H1 (cell line): ENCODE data around the gene LYRM4. TPM values are rescaled to one million over a fixed set of nuclear protein-coding genes. Genes with fewer than 3 reads are reported as not detected.

Source experiments
- CTCF ChIA-PET: fragments of 300-600 bp; sonication (Branson Sonifier 250); formaldehyde crosslinking; loops from one replicate; lab custom pipeline; 2021; ENCODE audit not compliant: partially characterized antibody; lab: Charles Lee
- POLR2A ChIA-PET: fragments of 300-600 bp; sonication (Branson Sonifier 250); formaldehyde crosslinking; loops from one replicate; lab custom pipeline; 2021; ENCODE audit warnings: inconsistent platforms; ENCODE audit not compliant: partially characterized antibody; lab: Charles Lee
- DNase-seq, 2 experiments: peaks; one replicate each; pipeline versions ENCODE4 v3.0.0 to v3.0.0-alpha.2; 2010 to 2022; ENCODE audit warnings: low spot score in 2 of 2, low read depth in 1 of 2, mixed read lengths in 1 of 2
- FAIRE-seq: peaks from 2 replicates; lab custom pipeline; 2011; peaks lifted over from hg19 to GRCh38; lab: Jason Lieb, UNC
- H2AFZ ChIP-seq: 2 replicates; pipeline ENCODE4 v1.8.1; 2012; ENCODE audit warnings: low read length, inconsistent platforms
- H2AK5ac ChIP-seq: 2 replicates; pipeline ENCODE4 v1.6.1; 2013; ENCODE audit warnings: low read depth, low read length
- H2BK120ac ChIP-seq: replicated peaks from 2 replicates; pipeline ENCODE3; 2013; ENCODE audit warnings: low read depth, low read length, inconsistent platforms
- H2BK12ac ChIP-seq: 2 replicates; pipeline ENCODE4 v1.6.1; 2013; ENCODE audit warnings: low read depth, low read length
- H2BK15ac ChIP-seq: 2 replicates; pipeline ENCODE4 v1.6.1; 2013; ENCODE audit warnings: low read length
- H2BK20ac ChIP-seq: 2 replicates; pipeline ENCODE4 v1.6.1; 2013; ENCODE audit warnings: low read length
- H2BK5ac ChIP-seq: 2 replicates; pipeline ENCODE4 v1.6.1; 2013; ENCODE audit warnings: low read depth, low read length
- H3K14ac ChIP-seq: 2 replicates; pipeline ENCODE4 v1.6.1; 2013; ENCODE audit warnings: inconsistent platforms; ENCODE audit not compliant: insufficient read length
- H3K18ac ChIP-seq: 2 replicates; pipeline ENCODE4 v1.6.1; 2013; ENCODE audit warnings: low read length; ENCODE audit errors: extremely low read depth
- H3K23ac ChIP-seq: 2 replicates; pipeline ENCODE4 v1.6.1; 2013; ENCODE audit warnings: inconsistent platforms; ENCODE audit not compliant: insufficient read length
- H3K23me2 ChIP-seq: 2 replicates; pipeline ENCODE4 v1.6.1; 2013; ENCODE audit warnings: low read depth, low read length
- H3K27ac ChIP-seq: 2 replicates; pipeline ENCODE4 v1.6.1; 2011; ENCODE audit warnings: low read depth, low read length, inconsistent platforms
- H3K27me3 ChIP-seq, 4 experiments: replicated peaks in 1 of 4; 1 replicate in 1 of 4; 2 replicates in 3 of 4; pipeline versions ENCODE4 v1.6.1 to v1.8.1; 2011 to 2013; ENCODE audit warnings: low read length in 3 of 4, mild to moderate bottlenecking in 3 of 4, inconsistent platforms in 2 of 4, mixed read lengths in 2 of 4, moderate library complexity in 1 of 4; ENCODE audit not compliant: control insufficient read depth in 3 of 4, insufficient read depth in 3 of 4; ENCODE audit errors: extremely low read depth in 1 of 4
- H3K36me3 ChIP-seq, 4 experiments: 2 replicates each; pipeline versions ENCODE4 v1.6.1 to v1.8.1; 2011 to 2013; ENCODE audit warnings: mild to moderate bottlenecking in 4 of 4, low read length in 3 of 4, moderate library complexity in 2 of 4, control low read depth in 1 of 4, inconsistent platforms in 1 of 4; ENCODE audit not compliant: insufficient read depth in 4 of 4, control insufficient read depth in 2 of 4
- H3K4ac ChIP-seq: replicated peaks from 2 replicates; pipeline ENCODE3; 2013; ENCODE audit warnings: low read length, low read depth, mixed read lengths, inconsistent platforms; ENCODE audit not compliant: insufficient read length
- H3K4me1 ChIP-seq, 4 experiments: replicated peaks in 1 of 4; 1 replicate in 1 of 4; 2 replicates in 3 of 4; pipeline versions ENCODE4 v1.6.1 to v1.8.1; 2011 to 2013; ENCODE audit warnings: low read length in 3 of 4, inconsistent platforms in 2 of 4, mixed read lengths in 1 of 4; ENCODE audit not compliant: insufficient read depth in 4 of 4, control insufficient read depth in 3 of 4
- H3K4me2 ChIP-seq, 2 experiments: 2 replicates each; pipeline versions ENCODE4 v1.6.1 to v1.8.1; 2011 to 2013; ENCODE audit warnings: low read depth in 2 of 2, low read length in 2 of 2, control low read depth in 1 of 2, inconsistent platforms in 1 of 2, mild to moderate bottlenecking in 1 of 2; ENCODE audit not compliant: insufficient read depth in 1 of 2
- H3K4me3 ChIP-seq, 4 experiments: fragments of 200-600, 300-600 bp in 1 of 4; sonication (generic), shearing (Covaris generic), sonication (Bioruptor Twin) in 1 of 4; 2 replicates each; pipeline versions ENCODE4 v1.5.1 to v1.8.1; 2011 to 2016; ENCODE audit warnings: low read length in 4 of 4, low read depth in 3 of 4, control low read depth in 2 of 4, inconsistent platforms in 2 of 4, mild to moderate bottlenecking in 2 of 4, mixed read lengths in 1 of 4, moderate library complexity in 1 of 4; ENCODE audit not compliant: insufficient read depth in 2 of 4; ENCODE audit errors: extremely low read depth in 1 of 4
- H3K56ac ChIP-seq: replicated peaks from 2 replicates; pipeline ENCODE3; 2013; ENCODE audit warnings: low read depth, mild to moderate bottlenecking, mixed read lengths, low read length, inconsistent platforms; ENCODE audit not compliant: insufficient read length
- H3K79me1 ChIP-seq: 2 replicates; pipeline ENCODE4 v1.6.1; 2013; ENCODE audit warnings: low read depth, low read length, control low read depth
- H3K79me2 ChIP-seq, 2 experiments: 2 replicates each; pipeline versions ENCODE4 v1.6.1 to v1.8.1; 2012 to 2013; ENCODE audit warnings: low read length in 2 of 2, mild to moderate bottlenecking in 2 of 2, inconsistent platforms in 1 of 2; ENCODE audit not compliant: insufficient read depth in 2 of 2, control insufficient read depth in 1 of 2
- H3K9ac ChIP-seq, 4 experiments: replicated peaks in 1 of 4; 1 replicate in 1 of 4; 2 replicates in 3 of 4; pipeline versions ENCODE4 v1.6.1 to v1.8.1; 2011 to 2013; ENCODE audit warnings: low read depth in 3 of 4, low read length in 3 of 4, control low read depth in 2 of 4, mild to moderate bottlenecking in 2 of 4, moderate library complexity in 2 of 4, inconsistent platforms in 1 of 4; ENCODE audit errors: extremely low read depth in 1 of 4
- H3K9me3 ChIP-seq, 2 experiments: 2 replicates each; pipeline versions ENCODE4 v1.6.1 to v1.8.1; 2012 to 2013; ENCODE audit warnings: mild to moderate bottlenecking in 2 of 2, moderate library complexity in 2 of 2, control low read depth in 1 of 2, inconsistent platforms in 1 of 2, low read depth in 1 of 2, low read length in 1 of 2, mixed read lengths in 1 of 2; ENCODE audit not compliant: insufficient read depth in 2 of 2
- H4K20me1 ChIP-seq, 2 experiments: replicated peaks in 1 of 2; 2 replicates each; pipeline versions ENCODE3 to v1.8.1; 2011 to 2013; ENCODE audit warnings: inconsistent platforms in 2 of 2, low read length in 2 of 2, mild to moderate bottlenecking in 1 of 2; ENCODE audit not compliant: insufficient read depth in 2 of 2, control insufficient read depth in 1 of 2
- H4K5ac ChIP-seq: 2 replicates; pipeline ENCODE4 v1.6.1; 2013; ENCODE audit warnings: low read length, low read depth, mixed read lengths, inconsistent platforms; ENCODE audit not compliant: insufficient read length
- H4K8ac ChIP-seq: 2 replicates; pipeline ENCODE4 v1.8.0; 2013; ENCODE audit warnings: mild to moderate bottlenecking, moderate library complexity, low read length, inconsistent platforms; ENCODE audit not compliant: insufficient read depth; ENCODE audit errors: extremely low read depth
- H4K91ac ChIP-seq: replicated peaks from 2 replicates; pipeline ENCODE3; 2013; ENCODE audit warnings: low read length, mixed read lengths, inconsistent platforms; ENCODE audit not compliant: insufficient read length
- ASH2L ChIP-seq: fragments of 200-600, 300-600 bp; sonication (generic); IDR thresholded peaks from one replicate; pipeline ENCODE4 v1.7.1; 2017; ENCODE audit warnings: low read length
- BCL11A ChIP-seq, 2 experiments: IDR thresholded peaks; one replicate each; pipeline ENCODE4 v1.6.1; 2011; ENCODE audit warnings: low read depth in 2 of 2, low read length in 2 of 2, mild to moderate bottlenecking in 2 of 2
- BRCA1 ChIP-seq: IDR thresholded peaks from 2 replicates; pipeline ENCODE4 v1.6.1; 2012; ENCODE audit warnings: low read depth, low read length, improper control_type of control experiment
- EGR1 ChIP-seq: IDR thresholded peaks from 2 replicates; pipeline ENCODE4 v1.6.1; 2011; ENCODE audit warnings: low read depth, low read length, borderline replicate concordance
- POU5F1 ChIP-seq: IDR thresholded peaks from 2 replicates; pipeline ENCODE4 v1.6.1; 2011; ENCODE audit warnings: low read depth, mild to moderate bottlenecking, low read length, moderate library complexity
- RNF2 ChIP-seq: fragments of 200-900, 300-1000 bp; sonication (generic); IDR thresholded peaks from 2 replicates; pipeline ENCODE4 v1.7.1; 2016; ENCODE audit warnings: borderline replicate concordance, low read depth, mild to moderate bottlenecking, antibody characterized with exemption, low read length; ENCODE audit not compliant: poor library complexity, severe bottlenecking; ENCODE audit errors: missing control alignments
- TBP ChIP-seq: IDR thresholded peaks from 2 replicates; pipeline ENCODE4 v1.6.1; 2011; ENCODE audit warnings: low read depth, low read length, improper control_type of control experiment
- TCF12 ChIP-seq: IDR thresholded peaks from 2 replicates; pipeline ENCODE4 v1.6.1; 2011; ENCODE audit warnings: low read depth, mild to moderate bottlenecking, low read length
- WGBS, 2 experiments: shearing (Covaris generic) in 1 of 2; methylation state at CpG; one replicate each; pipeline versions ENCODE4 v1.1.6 to v1.1.7; 2013 to 2015; ENCODE audit warnings: low lambda C conversion rate in 2 of 2, mixed read lengths in 2 of 2, inconsistent platforms in 1 of 2, low coverage in 1 of 2, missing lambda C conversion rate in 1 of 2; ENCODE audit not compliant: insufficient replicate concordance in 2 of 2, insufficient coverage in 1 of 2, insufficient read length in 1 of 2; ENCODE audit errors: extremely low coverage in 1 of 2, missing lambda C conversion rate in 1 of 2; 5-methylcytosine and 5-hydroxymethylcytosine counted together
- polyA plus RNA-seq, 7 experiments: library from polyadenylated mRNA; depleted of rRNA in 3 of 7; stranded (reverse) in 5 of 7; unstranded in 2 of 7; fragments of >200 nt in 5 of 7; fragments of 200-250 nt in 2 of 7; gene quantifications; 1 replicate in 5 of 7; 2 replicates in 1 of 7; 4 replicates in 1 of 7; pipeline versions ENCODE4 v1.2.1 to v1.2.3, GENCODE V29; 2011 to 2013; ENCODE audit warnings: missing spikeins in 2 of 7, mixed read lengths in 2 of 7
- total RNA-seq: library from RNA; stranded (reverse); fragmentation: NEBNext Ultra II Directional; extraction: Animal tissue kit (Norgen Biotek cat#: 25700); gene quantifications from 2 replicates; pipeline ENCODE4 v1.2.1, GENCODE V29; 2021

Gene LYRM4
- total and polyA plus RNA-seq, 2 of the 8 experiments (the other 6 are each of a cell fraction or from before 2014, with no cell fraction given), result 56.6 to 62.8 TPM

GRCh38 chr6:5197084-5197483, 63.7 kb downstream of the LYRM4 start:
- Histone ChIP-seq H2BK15ac (no peak overlapping the region), H2BK12ac (no peak overlapping the region), H4K20me1 (peaks cover 3 to 7% of the 10 kb centered on the region in 2 experiments), H3K9ac (no peak overlapping the region), H3K36me3 (no peaks in the 10 kb centered on the region), H4K5ac (no peak overlapping the region), H4K8ac (no peak overlapping the region), H2BK120ac (no peak overlapping the region), H4K91ac (no peak overlapping the region), H3K18ac (no peak overlapping the region), H3K14ac (no peak overlapping the region), H3K23ac (no peak overlapping the region), H3K23me2 (no peaks in the 10 kb centered on the region), H3K4me3 (no peak overlapping the region), H3K4me1 (peaks cover 0 to 5% (median 2%) of the 10 kb centered on the region in 4 experiments; a peak in 4 of 7 replicates), H3K79me2 (no peaks in the 10 kb centered on the region), H3K27ac (no peak overlapping the region), H2AK5ac (no peak overlapping the region), H2BK20ac (no peak overlapping the region), H3K79me1 (no peaks in the 10 kb centered on the region; the same call in none of the 2 replicates), H3K4ac (no peak overlapping the region), H3K27me3 (no peaks in the 10 kb centered on the region), H2BK5ac (no peak overlapping the region), H3K4me2 (no peak overlapping the region), H3K9me3 (no peaks in the 10 kb centered on the region), H2AFZ (no peak overlapping the region), H3K56ac (no peak overlapping the region)
- FAIRE-seq (no peak), DNase-seq (no peak)
- WGBS, 2 experiments, result 89% methylated on average over 4 of the region's 5 CpGs; no CpG with 5 or more reads in 1 of the 2 experiments
- POLR2A ChIA-PET, result no interaction called here
- CTCF ChIA-PET, result interaction anchor here (1.0 to 3.0 kb wide), 4 partner anchors 11 to 53 kb away, joined by 4 to 11 read pairs (median 4); no protein-coding TSS in a partner anchor
- TF ChIP-seq RNF2 (no peak), POU5F1 (no peak), TCF12 (no peak), TBP (no peak), BCL11A (IDR thresholded peaks at IDR 0.05; ENCODE audit: low read depth in 2 of 2, low read length in 2 of 2) (no peak), ASH2L (no peak), EGR1 (no peak), BRCA1 (no peak)
